HL-60 (cell line): Measurements from ENCODE around the gene KRT37.
"Not testable (repeated sequence)": the region's sequence is repeated elsewhere in the genome, so short reads cannot be mapped to it uniquely, and the experiment has no call there.

Source experiments
- DNase-seq, 2 experiments: peaks; one replicate each; pipeline ENCODE4 v3.0.0-alpha.2; 2010 to 2020; ENCODE audit warnings: low read depth in 1 of 2, low spot score in 1 of 2
- H3K27ac ChIP-seq: fragments of 250-450 bp; sonication (Bioruptor Pico); replicated peaks from 2 replicates; pipeline ENCODE4 v1.5.1; 2020; ENCODE audit warnings: mild to moderate bottlenecking, moderate library complexity
- H3K27me3 ChIP-seq: fragments of 250-450 bp; sonication (Bioruptor Pico); 2 replicates; pipeline ENCODE4 v1.5.1; 2021; ENCODE audit warnings: mild to moderate bottlenecking, moderate library complexity; ENCODE audit not compliant: insufficient read depth, poor library complexity, severe bottlenecking
- H3K4me3 ChIP-seq: replicated peaks from 2 replicates; pipeline ENCODE4 v1.5.1; 2011; ENCODE audit warnings: mild to moderate bottlenecking, control low read depth, low read length; ENCODE audit not compliant: insufficient read depth
- GABPA ChIP-seq: IDR thresholded peaks from 2 replicates; pipeline ENCODE4 v1.6.1; 2012; ENCODE audit warnings: low read depth
- POLR2AphosphoS5 ChIP-seq: IDR thresholded peaks from 2 replicates; pipeline ENCODE4 v1.6.1; 2012; ENCODE audit warnings: low read depth
- SPI1 ChIP-seq: IDR thresholded peaks from 2 replicates; pipeline ENCODE4 v1.6.1; 2012; ENCODE audit warnings: low read depth, mild to moderate bottlenecking, borderline replicate concordance
- TF ChIP-seq, protein P1 (sequence below): IDR thresholded peaks from one replicate; pipeline ENCODE4 v1.5.1; 2011; ENCODE audit warnings: low read length, control low read depth, inconsistent platforms; ENCODE audit not compliant: insufficient read depth
- TF ChIP-seq, protein P2 (sequence below): IDR thresholded peaks from 2 replicates; pipeline ENCODE4 v1.6.1; 2012; ENCODE audit warnings: low read depth; ENCODE audit not compliant: insufficient replicate concordance

Gene KRT37

DNA sequence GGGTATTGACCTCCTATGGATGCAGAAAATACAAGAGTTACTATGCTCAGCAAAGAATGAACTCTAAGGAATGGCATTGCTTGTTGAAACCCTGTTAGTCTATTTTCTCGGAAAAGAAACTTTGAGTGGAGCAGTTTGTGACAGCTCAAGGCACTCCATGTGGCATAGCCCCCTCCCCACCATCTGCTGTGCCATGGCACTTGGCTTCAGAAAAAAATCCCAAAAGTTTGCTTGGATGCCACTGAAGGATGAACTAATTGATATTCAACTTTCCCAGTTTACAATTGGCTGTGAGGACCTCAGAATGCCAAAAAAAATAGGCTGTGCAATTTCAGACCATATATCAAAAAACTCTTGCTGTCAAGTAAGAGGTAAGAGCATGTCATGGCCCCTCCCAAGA is 28.8 kb downstream of the KRT37 start:
- Histone ChIP-seq H3K27me3 (no peaks in the 10 kb centered on the region), H3K4me3 (no peak overlapping the region), H3K27ac (no peak overlapping the region)
- no peak for DNase-seq
- no peak for TF ChIP-seq SPI1
- no peak for TF ChIP-seq GABPA
- TF ChIP-seq, protein P1, sequence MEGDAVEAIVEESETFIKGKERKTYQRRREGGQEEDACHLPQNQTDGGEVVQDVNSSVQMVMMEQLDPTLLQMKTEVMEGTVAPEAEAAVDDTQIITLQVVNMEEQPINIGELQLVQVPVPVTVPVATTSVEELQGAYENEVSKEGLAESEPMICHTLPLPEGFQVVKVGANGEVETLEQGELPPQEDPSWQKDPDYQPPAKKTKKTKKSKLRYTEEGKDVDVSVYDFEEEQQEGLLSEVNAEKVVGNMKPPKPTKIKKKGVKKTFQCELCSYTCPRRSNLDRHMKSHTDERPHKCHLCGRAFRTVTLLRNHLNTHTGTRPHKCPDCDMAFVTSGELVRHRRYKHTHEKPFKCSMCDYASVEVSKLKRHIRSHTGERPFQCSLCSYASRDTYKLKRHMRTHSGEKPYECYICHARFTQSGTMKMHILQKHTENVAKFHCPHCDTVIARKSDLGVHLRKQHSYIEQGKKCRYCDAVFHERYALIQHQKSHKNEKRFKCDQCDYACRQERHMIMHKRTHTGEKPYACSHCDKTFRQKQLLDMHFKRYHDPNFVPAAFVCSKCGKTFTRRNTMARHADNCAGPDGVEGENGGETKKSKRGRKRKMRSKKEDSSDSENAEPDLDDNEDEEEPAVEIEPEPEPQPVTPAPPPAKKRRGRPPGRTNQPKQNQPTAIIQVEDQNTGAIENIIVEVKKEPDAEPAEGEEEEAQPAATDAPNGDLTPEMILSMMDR: no peak
- TF ChIP-seq POLR2AphosphoS5: no peak
- TF ChIP-seq, protein P2, sequence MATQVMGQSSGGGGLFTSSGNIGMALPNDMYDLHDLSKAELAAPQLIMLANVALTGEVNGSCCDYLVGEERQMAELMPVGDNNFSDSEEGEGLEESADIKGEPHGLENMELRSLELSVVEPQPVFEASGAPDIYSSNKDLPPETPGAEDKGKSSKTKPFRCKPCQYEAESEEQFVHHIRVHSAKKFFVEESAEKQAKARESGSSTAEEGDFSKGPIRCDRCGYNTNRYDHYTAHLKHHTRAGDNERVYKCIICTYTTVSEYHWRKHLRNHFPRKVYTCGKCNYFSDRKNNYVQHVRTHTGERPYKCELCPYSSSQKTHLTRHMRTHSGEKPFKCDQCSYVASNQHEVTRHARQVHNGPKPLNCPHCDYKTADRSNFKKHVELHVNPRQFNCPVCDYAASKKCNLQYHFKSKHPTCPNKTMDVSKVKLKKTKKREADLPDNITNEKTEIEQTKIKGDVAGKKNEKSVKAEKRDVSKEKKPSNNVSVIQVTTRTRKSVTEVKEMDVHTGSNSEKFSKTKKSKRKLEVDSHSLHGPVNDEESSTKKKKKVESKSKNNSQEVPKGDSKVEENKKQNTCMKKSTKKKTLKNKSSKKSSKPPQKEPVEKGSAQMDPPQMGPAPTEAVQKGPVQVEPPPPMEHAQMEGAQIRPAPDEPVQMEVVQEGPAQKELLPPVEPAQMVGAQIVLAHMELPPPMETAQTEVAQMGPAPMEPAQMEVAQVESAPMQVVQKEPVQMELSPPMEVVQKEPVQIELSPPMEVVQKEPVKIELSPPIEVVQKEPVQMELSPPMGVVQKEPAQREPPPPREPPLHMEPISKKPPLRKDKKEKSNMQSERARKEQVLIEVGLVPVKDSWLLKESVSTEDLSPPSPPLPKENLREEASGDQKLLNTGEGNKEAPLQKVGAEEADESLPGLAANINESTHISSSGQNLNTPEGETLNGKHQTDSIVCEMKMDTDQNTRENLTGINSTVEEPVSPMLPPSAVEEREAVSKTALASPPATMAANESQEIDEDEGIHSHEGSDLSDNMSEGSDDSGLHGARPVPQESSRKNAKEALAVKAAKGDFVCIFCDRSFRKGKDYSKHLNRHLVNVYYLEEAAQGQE: no peak

DNA sequence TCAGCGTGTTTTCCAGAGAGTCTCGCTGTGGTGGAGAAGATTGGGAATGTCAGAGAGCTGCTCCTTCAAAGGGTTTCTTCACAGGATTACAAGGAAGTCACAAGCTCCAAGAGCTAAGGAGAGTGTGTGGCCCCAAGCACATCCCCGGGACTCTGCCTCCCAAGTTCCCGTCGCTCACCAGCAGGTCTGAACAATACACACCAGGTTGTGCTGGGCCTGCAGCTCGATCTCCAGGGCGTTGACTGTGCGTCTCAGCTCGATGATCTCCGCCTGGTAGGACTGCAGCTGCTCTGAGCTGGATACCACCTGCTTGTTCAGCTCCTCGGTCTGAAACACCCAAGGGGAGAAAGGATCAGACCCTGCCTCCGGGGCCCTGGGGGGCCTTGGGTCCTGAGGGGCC is 29.3 kb downstream of the KRT37 start:
- not testable (repeated sequence) for H3K27me3 ChIP-seq, H3K27ac ChIP-seq, H3K4me3 ChIP-seq, DNase-seq

DNA sequence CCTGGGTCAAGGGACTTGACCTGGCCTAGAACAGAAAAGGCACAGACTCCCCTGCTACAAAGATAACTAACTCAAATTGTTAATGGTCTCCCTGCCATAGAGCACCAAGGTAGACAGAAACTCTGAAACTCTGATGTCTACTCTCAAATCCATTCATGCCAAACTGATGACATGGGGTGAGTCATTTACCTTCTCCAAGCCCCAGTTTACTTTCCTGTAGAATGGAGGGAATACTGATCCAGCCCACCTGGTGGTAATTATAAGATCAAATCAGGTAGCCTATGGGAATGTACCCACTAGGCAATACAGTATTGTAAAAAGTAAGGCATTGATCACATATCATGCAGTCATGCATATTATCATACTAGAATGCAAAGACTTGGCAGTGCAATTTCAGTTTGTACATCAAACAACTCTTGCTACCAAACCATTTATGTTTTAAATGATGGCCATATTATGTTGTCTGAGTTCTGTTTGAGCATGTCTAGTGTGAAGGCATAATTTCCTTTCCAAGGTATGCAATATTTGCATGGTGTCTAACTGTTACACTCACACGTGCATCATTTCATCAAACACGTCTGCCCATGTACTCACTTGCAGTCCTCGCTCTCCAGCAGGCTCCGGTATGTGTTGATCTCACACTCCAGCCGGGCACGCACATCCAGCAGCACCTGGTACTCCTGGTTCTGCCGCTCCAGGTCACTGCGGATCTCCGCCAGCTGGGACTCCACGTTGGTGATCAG is 30.0 kb downstream of the KRT37 start:
- no peaks in the 10 kb centered on the region for H3K27me3 ChIP-seq
- H3K4me3 ChIP-seq: no peak overlapping the region
- TF ChIP-seq, protein P2: no peak
- no peak for TF ChIP-seq POLR2AphosphoS5
- TF ChIP-seq, protein P1: no peak
- TF ChIP-seq GABPA: no peak
- no peak for TF ChIP-seq SPI1
- H3K27ac ChIP-seq: no peak overlapping the region
- DNase-seq: no peak

DNA sequence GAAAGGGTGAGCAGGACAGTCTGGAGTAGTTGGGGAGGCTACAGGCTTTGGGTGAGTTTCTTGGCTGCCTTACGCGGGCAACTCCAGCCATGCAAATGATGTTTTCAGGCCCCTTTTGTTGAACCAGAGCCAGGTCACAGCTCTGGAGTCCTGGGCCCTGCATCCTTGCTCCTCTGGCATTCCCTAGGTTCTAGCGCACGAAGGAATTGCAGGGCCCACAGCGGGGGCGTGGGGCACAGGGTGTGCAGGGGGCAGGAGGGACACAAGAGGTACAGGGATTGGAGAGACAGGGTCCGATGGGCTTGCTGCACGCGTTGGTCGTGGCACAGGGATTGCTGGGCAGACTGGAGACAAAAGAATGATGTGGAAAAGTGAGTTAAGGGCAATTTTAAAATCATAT is 30.6 kb downstream of the KRT37 start:
- no peak for TF ChIP-seq POLR2AphosphoS5
- TF ChIP-seq, protein P1: no peak
- TF ChIP-seq, protein P2: no peak
- TF ChIP-seq SPI1: no peak
- no peak for TF ChIP-seq GABPA
- Histone ChIP-seq H3K27ac (no peak overlapping the region), H3K4me3 (no peak overlapping the region), H3K27me3 (no peaks in the 10 kb centered on the region)
- DNase-seq: no peak
